Skeletal muscle cell (primary cell): ENCODE data around the gene SLC16A2.
"Not testable (repeated sequence)": the region's sequence is repeated elsewhere in the genome, so short reads cannot be mapped to it uniquely, and the experiment has no call there.

ENCODE experiments used
- DNase-seq: peaks from one replicate; pipeline ENCODE4 v3.0.0-alpha.2; 2010; ENCODE audit warnings: low read depth
- H3K4me3 ChIP-seq: 2 replicates; pipeline ENCODE4 v1.5.1; 2011; ENCODE audit warnings: low read depth, mild to moderate bottlenecking, control low read depth, low read length, moderate library complexity

The SLC16A2 gene

DNA sequence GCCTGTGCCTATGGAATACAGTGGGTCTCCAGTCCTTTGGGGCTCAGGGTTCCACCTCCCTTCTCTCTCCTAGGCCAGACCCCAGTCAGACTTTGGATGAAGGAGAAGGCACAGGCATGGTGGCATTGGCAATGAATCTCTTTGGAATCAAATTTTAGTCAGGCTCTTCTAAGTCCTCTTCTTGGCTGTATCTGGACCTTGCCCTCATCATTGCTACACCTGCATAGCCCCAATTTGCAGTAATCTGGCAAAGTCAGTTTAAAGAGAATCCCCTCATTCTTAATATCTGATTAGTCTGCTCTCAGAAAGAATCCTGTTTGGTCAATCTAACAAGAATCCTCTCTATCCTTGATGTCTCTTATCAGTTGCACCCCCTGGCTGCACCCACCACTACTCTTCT, 77.6 kb downstream of the SLC16A2 start:
- DNase-seq: no peak

DNA sequence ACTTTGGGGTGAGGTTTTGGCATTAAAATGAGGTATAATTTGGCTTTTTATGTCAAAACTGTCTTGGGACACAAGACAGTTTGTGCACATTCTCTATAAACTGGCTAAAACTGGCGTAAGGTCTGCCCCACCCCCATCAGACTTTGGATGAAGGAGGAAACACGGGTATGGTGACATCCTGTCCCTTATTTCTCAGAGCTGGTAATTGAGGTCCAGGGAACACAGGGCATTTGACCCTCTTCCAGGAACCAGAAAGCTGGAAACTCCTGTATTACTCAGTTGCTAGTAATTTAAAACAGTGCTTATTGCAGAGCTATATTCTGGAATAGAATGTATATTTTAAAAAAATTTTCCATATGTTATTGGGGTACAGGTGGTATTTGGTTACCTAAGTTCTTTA, 78.8 kb downstream of the SLC16A2 start:
- DNase-seq: no peak
- no peak overlapping the region for H3K4me3 ChIP-seq

More for the DNA sequence above, 77.6 kb downstream of the SLC16A2 start:
- no peak overlapping the region for H3K4me3 ChIP-seq

DNA sequence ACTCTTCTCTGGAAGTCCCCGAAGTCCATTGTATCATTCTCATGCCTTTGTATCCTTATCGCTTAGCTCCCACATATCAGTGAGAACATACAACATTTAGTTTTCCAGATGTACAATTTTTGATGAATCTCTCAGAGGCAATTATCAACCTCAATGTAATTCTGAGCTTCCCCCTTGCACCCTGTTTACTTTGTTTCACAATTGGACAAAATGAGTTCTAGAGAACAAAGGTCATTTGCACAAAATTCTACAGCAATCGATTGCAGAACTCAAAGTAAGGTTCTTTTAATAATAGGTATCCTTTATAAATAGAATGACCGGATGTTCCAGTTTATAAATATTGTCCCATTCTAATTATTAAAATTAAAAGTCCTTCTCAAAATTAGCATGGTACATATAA, 79.3 kb downstream of the SLC16A2 start:
- no peak for DNase-seq
- no peak overlapping the region for H3K4me3 ChIP-seq

DNA sequence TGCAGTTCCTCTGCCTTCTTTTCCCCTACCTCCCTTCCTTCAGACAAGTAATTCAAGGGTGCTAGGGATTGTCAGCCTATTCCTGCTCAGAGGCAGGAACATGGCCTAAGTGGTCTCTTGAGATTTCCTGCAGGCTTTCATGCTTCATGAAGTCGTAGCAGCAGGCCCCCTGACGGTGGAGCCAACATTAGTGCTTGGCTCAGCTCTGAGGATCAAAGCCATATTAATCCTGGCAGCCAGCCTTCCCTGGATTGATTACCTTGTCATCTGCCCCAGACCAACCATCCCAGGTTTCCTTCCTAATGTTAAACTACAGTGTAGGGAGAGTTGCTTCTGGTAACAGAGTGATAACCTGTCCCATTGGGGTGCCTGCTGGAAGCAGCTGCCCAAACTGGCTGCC, 84.1 kb downstream of the SLC16A2 start:
- no peak for DNase-seq
- H3K4me3 ChIP-seq: no peak overlapping the region

DNA sequence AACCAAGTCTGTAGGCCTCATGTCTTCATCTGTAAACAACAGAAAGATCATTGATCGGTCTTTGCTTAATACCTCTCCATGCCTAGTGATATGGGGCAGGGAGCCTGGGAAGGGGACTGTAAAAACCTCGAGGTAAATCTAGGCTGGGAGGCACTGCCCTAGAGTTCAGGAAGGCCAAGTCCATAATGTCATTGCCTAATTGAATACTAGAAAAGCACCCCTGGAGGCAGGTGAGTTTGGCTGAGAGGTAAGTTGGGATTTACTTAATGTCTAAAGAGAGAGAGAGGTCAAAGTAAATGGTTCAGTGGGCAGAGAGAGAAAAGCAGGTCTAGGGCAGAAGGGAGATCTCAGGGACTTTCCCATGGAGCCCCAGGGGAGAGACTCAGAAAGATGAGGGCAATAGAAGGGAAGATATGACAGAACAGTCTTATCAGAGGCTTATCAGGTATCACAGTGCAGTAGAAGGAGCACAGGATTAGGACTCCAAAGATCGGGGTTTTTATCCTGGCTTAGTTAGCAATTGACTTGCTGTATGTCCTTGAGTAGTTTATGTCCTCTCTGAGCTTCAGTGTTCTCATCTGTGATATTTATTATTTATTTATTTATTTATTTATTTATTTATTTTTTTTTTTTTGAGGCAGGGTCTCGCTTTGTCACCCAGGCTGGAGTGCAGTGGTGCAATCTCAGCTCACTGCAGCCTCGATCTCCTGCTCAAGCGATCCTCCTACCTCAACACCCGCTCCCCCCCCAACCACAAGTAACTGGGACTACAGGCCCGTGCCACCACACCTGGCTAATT, 85.2 kb downstream of the SLC16A2 start:
- no peak overlapping the region for H3K4me3 ChIP-seq
- no peak for DNase-seq

DNA sequence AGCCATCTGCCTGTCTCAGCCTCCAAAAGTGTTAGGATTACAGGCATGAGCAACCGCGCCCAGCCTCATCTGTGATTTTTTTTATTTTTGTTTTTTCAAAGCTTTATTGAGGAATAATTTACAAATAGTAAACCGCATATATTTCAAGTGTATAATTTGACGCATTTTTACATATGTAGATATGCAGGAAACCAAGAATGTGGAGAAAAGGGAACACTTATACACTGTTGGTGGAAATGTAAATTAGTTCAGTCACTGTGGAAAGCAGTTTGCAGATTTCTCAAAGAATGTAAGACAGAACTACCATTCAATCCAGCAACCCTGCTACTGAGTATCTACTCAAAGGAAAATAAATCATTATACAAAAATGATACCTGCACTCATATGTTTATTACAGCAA, 85.9 kb downstream of the SLC16A2 start:
- DNase-seq: no peak
- H3K4me3 ChIP-seq: no peak overlapping the region

DNA sequence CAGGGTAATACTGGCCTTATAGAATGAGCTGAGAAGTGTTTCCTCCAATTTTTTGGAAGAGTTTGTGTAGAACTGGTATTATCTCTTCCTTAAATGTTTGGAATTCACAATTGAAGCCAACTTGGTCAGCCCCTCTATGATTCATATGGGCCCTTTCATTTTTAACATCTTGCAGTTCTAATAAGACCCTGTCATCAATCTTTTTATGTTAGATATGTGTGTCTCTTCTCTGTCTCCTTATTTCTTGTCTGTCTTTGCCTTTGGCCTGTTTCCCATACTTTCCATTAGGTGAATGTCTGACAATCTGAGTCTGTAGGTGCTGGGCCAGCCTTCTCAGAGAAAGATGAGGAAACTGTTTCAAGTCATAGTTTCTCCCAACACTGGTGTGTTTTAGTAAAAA, 88.7 kb downstream of the SLC16A2 start:
- no peak overlapping the region for H3K4me3 ChIP-seq
- DNase-seq: no peak

DNA sequence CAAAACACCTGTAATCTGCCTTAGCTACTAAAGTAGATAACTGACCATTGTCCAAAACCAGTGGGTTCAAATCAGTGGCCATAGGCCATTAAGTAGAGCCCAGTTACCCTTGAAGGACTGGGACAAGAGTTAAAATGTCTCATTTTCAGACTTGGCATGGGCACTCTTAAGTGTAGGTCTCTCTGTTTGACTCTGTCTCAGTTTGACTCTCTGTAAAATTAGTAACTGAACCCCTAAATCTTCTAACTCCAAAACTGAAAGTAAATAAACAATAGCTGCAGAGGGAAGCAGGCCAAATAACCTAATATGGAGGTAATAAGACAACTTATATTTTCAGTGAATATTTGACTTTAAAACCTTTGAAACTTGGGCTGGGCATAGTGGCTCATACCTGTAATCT, 89.1 kb downstream of the SLC16A2 start:
- H3K4me3 ChIP-seq: no peak overlapping the region
- no peak for DNase-seq

DNA sequence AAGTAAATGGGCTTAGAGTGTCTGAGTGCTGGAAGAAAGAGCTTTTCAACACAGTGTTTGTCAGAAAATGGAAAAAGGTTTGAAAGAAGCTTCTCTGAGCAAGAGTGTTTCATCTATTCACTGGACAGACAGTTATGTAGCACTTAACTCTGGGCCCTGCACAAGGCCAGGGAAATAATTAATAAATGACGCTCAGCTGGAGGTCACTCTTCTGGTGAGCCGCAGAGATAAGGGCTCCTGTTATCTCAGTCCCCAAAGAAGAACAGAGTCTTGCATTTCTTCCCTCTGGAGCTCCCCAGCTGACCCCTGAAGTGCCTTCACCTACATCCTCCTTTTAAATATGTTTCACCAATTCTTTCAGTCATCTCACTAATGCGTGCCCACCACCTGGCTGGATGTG, 90.4 kb downstream of the SLC16A2 start:
- DNase-seq: no peak
- H3K4me3 ChIP-seq: no peak overlapping the region

DNA sequence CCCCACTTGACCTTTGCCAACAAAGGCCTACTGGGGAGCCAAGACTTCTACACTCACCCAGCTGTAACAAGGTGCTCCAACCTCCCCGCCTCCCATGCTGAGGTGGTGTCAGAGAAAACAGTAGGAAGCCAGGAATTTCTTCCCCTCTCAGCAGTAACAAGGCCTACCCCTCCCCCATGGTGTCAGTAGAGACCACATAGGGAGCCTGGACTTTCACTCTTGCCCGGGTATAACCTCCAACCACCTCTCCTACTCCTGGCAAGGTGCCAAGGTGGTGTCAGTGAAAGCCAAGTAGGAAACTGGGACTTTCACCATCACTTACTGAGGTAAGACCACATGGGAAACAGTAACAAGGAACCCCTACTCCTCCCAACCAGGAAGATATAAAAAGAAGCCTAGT, 93.1 kb downstream of the SLC16A2 start:
- no peak for DNase-seq
- H3K4me3 ChIP-seq: no peak overlapping the region

DNA sequence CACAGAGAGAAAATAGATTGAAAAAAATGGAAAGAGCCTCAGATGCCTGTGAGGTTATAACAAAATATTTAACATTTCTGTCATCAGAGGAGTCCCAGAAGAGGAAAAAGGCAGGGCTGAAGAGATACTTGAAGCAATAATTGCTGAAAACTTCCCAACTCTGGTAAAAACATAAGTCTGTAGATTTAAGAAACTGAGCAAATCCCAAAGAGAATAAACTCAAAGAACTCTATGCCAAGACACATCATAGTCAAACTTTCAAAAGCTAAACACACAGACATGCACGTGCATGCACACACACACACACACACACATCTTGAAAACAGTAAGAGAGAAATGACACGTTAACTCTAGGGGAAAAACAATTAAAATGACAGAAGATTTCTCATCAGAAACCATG, 94.1 kb downstream of the SLC16A2 start:
- no peak overlapping the region for H3K4me3 ChIP-seq

DNA sequence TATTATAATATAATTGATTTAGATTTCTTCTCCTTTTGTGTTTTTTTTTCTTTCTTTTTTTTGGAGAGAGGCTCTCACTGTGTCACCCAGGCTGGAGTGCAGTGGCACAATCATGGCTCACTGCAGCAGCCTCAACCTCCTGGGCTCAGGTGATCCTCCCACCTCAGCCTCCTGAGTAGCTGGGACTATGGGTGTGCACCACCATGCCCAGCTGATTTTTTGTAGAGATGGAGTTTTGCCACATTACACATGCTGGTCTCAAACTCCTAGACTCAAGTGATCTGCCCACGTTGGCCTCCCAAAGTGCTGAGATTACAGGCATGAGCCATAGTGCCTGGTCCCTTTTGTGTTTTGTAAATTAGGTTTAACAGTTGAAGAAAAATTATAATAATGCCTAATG, 94.7 kb downstream of the SLC16A2 start:
- not testable (repeated sequence) for DNase-seq, H3K4me3 ChIP-seq

More for the DNA sequence above, 94.1 kb downstream of the SLC16A2 start:
- no peak for DNase-seq

DNA sequence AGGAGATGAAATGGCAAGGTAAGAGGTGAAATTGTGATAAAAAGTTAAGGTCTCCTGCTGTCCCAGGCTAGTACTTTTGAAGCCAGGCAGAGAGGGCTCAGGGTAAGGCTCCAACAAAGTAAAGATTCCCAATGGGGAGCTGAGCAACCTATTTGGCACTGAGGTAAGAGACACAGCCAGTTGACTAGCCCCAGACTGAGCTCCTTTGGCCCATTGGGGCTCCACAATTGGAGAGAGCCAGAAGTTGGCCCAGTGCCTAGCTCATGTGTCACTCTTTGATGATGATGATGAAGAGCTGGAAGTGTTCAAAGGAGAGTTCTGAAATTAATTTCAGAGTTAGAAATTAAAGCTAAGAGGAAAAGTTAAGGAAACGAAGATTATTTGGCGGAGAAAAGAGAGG, 98.6 kb downstream of the SLC16A2 start:
- H3K4me3 ChIP-seq: no peak overlapping the region
- no peak for DNase-seq

DNA sequence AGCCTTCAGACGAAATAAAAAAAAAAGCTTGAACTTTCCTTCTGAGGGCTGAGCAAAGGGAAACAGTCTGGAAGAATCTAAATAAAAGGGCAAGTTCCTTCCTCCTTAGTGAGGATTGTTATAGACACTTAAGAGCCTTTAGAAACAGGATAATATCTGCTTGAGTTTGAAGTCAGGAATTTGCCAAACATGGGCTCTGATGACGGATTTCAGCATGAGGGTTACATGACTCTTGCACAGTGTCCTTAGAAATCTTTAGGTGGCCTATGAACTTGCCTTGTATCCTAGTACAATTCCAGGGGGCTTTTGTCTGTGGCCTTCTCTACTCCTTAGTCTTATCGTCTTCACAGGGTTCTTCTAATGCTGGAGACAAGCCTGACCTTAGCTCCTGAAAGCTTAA, 99.0 kb downstream of the SLC16A2 start:
- no peak for DNase-seq
- no peak overlapping the region for H3K4me3 ChIP-seq

DNA sequence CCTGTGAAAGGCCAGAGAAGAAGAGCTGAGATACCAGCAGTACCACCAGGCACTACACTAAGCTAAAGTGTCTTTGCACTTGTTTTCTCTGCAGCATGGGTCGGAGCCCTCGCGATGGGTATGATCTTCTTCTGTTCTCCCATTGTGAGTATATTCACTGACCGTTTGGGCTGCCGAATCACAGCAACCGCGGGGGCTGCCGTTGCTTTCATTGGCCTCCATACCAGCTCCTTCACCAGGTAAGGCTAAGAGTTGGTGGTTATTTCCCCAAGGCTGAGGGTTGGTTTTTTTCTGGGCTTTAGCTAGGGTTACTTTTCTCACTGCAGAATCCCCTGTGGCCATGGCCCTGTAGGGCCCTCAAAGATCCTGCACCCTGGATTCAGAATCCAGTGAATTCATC, 99.6 kb downstream of the SLC16A2 start:
- DNase-seq: no peak
- H3K4me3 ChIP-seq: no peak overlapping the region

DNA sequence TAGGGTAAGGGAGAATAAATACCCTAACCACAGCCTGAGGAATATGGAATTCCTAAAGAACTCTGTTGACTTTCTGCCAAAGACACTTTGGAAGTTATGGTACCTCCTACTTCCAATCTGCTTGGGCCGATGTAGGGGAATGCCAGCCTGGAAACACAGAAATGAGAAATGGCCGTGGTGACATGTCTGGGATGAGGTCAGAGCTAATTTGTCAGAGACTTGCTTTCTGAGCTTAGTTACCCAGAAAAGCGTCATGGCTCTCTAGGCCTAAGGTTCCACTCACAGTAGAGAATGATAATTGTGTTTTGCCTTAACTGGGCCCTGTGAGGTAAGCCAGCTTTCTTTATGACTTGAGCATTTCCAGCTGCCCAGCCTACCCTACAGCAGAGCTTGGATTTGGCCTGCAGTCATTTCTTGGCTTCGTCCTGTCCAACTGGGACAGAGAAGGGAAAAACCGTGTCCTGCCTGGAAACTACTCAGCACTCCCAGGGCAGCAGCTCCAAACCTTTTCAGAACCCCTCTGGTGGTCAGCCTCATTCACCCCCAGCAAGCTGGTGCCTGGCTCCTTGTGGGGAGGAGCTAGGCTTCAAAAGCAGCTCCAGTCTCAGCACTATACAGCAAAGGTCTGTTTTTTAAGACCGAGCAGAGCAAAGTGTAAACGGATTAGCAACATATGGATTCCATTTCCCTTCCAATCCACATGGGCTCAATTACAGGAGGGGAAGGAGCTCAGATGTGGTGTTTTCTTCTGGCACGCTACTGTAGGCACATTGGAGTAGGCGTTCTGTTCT, 100.9 kb downstream of the SLC16A2 start:
- DNase-seq: peak; percentile 14
- no peak overlapping the region for H3K4me3 ChIP-seq

DNA sequence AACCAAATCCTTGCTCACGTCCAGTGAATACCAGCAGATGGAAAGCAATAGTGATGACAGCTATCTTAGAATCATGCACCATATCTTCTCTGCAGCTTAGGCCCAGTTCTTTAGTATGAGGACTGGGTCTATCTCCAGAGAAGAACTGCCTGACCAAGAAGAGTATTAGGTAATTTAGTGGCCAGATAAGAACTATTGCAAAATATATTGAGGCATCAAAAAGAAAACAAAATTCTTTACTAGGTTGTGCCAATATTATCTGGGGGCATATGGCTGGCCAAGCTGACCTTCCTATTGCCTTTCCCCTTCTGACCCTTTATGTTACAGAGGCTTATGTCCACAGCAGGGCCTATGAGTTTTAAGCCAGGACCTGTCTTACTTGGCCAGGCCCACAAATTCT, 101.9 kb downstream of the SLC16A2 start:
- no peak for DNase-seq
- H3K4me3 ChIP-seq: no peak overlapping the region

DNA sequence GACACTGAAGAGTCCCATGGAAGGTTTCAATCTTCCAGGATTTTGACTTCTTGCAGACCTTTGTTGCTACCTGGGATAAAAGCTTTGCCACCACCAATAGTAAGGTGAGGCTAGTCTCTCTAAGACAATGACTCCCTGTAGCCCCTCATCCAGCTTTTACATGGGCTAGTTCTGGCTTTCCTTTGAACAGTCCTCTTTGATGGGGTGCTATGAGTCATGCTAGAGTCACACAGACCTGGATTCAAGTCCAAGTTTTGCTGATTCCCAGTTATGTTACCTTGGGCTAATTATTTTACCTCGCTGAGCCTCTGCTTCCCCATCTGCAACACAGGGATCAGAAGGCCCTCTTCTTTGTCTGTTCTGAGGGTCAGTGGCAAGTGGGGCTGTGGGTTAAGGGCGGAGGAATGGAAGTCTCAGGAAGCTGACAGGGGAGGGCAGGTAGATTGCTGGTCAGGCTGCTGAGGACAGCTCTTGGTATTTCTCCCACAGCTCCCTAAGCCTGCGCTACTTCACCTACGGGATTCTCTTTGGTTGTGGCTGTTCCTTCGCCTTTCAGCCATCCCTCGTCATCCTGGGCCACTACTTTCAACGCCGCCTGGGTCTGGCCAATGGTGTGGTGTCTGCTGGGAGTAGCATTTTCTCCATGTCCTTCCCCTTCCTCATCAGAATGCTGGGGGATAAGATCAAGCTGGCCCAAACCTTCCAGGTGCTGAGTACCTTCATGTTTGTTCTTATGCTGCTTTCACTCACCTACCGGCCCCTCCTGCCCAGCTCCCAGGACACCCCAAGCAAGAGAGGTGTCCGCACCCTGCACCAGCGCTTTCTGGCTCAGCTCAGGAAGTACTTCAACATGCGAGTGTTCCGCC, 102.8 kb downstream of the SLC16A2 start:
- DNase-seq: no peak
- H3K4me3 ChIP-seq: no peak overlapping the region

DNA sequence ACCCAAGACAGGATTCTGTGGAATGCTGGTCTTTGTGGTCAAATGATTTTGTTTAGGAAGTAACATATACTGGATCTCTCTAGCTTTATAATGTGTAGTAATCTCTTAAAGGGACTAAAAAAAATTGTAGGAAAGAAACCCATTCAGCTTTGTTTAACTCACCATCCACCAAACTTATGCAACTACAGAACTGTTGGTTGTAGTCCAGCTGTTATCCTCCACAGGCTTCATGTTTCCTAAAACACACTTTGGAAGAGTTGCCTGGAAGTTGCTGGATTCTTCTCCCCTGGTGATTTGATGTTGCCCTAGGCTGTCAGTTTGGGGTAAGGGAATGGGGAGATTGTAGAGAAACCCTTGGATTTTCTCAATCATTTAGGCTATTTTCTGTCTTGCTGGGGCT, 103.8 kb downstream of the SLC16A2 start:
- H3K4me3 ChIP-seq: no peak overlapping the region
- no peak for DNase-seq

DNA sequence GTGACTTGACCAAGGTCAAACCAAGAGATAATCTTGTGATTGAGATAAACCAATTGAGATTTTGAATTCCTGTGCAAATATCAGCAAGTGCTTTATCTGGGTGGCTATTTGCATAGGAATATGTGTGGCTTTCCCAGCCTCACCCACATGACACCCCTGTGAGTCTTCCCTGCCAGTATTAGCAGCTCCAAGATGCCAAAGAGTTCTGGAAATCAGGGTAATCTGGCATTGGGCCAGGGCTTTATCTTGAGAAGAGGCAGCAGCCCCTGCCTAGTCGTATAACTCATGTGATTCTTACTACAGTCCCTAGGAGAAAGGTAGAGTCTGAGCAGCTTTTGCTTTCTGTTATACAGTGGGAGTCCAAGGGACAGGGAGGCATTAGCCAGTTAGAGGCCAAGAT, 105.5 kb downstream of the SLC16A2 start:
- H3K4me3 ChIP-seq: no peak overlapping the region
- DNase-seq: no peak
